A549 (cell line): Measurements from ENCODE around the gene NKTR. TPM values are rescaled to one million over a fixed set of nuclear protein-coding genes. Genes with fewer than 3 reads are reported as not detected.
A peak's percentile ranks its signal among the peaks of the same experiment; 100 is the strongest.

Experiments
- ATAC-seq, 2 experiments: fragments of 200-7000 bp in 1 of 2; fragments of >200 bp in 1 of 2; cut with Nextera tagmentation in 1 of 2; cut with Tn5 transposase in 1 of 2; 3 replicates each; pipeline versions ENCODE4 v1.8.0 to v1.9.1; 2018 to 2020; ENCODE audit warnings: mild to moderate bottlenecking in 1 of 2, moderate library complexity in 1 of 2
- CTCF ChIA-PET: fragments of 300-600 bp; sonication (Branson Sonifier 250); formaldehyde crosslinking; extraction: SDS; loops from one replicate; lab custom pipeline; 2021; ENCODE audit warnings: antibody characterized with exemption, inconsistent platforms; lab: Yijun Ruan, JAX
- POLR2A ChIA-PET: fragments of 350-600 bp; formaldehyde crosslinking; extraction: SDS; loops from one replicate; lab custom pipeline; 2021; ENCODE audit warnings: antibody characterized with exemption, inconsistent platforms; lab: Yijun Ruan, JAX
- DNase-seq, 2 experiments: peaks; one replicate each; pipeline versions ENCODE4 v3.0.0 to v3.0.0-alpha.2; 2011 to 2016; ENCODE audit warnings: low read depth in 1 of 2, low spot score in 1 of 2
- FAIRE-seq: peaks from 2 replicates; lab custom pipeline; 2011; peaks lifted over from hg19 to GRCh38; lab: Jason Lieb, UNC
- H3K27ac ChIP-seq, 2 experiments: fragments of >200 bp; sonication (Bioruptor Twin); formaldehyde crosslinking; 3 replicates each; pipeline ENCODE4 v1.5.1; 2016 to 2017
- H3K4me1 ChIP-seq: fragments of >200 bp; sonication (Bioruptor Twin); formaldehyde crosslinking; 3 replicates; pipeline ENCODE4 v1.6.1; 2016
- H3K4me2 ChIP-seq: fragments of >200 bp; sonication (Bioruptor Twin); formaldehyde crosslinking; 3 replicates; pipeline ENCODE4 v1.6.1; 2016
- H3K4me3 ChIP-seq: fragments of >200 bp; sonication (Bioruptor Twin); formaldehyde crosslinking; 3 replicates; pipeline ENCODE4 v1.5.1; 2016
- H3K9me3 ChIP-seq: fragments of >200 bp; sonication (Bioruptor Twin); formaldehyde crosslinking; 3 replicates; pipeline ENCODE4 v1.6.1; 2016
- BHLHE40 ChIP-seq: IDR thresholded peaks from 2 replicates; pipeline ENCODE4 v1.6.1; 2012; ENCODE audit warnings: low read depth, low read length, inconsistent platforms
- CBX8 ChIP-seq: fragments of 200-600 bp; sonication (generic); IDR thresholded peaks from 2 replicates; pipeline ENCODE4 v1.6.1; 2016
- CEBPB ChIP-seq, 2 experiments: fragments of >200 bp in 1 of 2; sonication (Bioruptor Twin) in 1 of 2; formaldehyde crosslinking in 1 of 2; IDR thresholded peaks; 2 replicates each; pipeline ENCODE4 v1.6.1; 2012 to 2016
- EHF ChIP-seq: fragments of 250-450 bp; sonication (Bioruptor Pico); IDR thresholded peaks from 2 replicates; pipeline ENCODE4 v1.5.0; 2020; ENCODE audit warnings: mild to moderate bottlenecking
- EP300 ChIP-seq, 2 experiments: fragments of >200 bp; sonication (Bioruptor Twin); formaldehyde crosslinking; IDR thresholded peaks; 2 replicates in 1 of 2; 3 replicates in 1 of 2; pipeline ENCODE4 v1.6.1; 2016 to 2017
- ESRRA ChIP-seq: fragments of 150-350 bp; IDR thresholded peaks from 2 replicates; pipeline ENCODE4 v1.6.1; 2014; ENCODE audit warnings: mild to moderate bottlenecking, low read length, borderline replicate concordance
- FOSB ChIP-seq: fragments of 250-450 bp; sonication (Bioruptor Pico); IDR thresholded peaks from 2 replicates; pipeline ENCODE4 v1.5.0; 2020; ENCODE audit warnings: mild to moderate bottlenecking, moderate library complexity
- FOSL2 ChIP-seq, 2 experiments: fragments of 450-650 bp in 1 of 2; fragments of >200 bp in 1 of 2; sonication (Bioruptor Twin) in 1 of 2; formaldehyde crosslinking; IDR thresholded peaks; 2 replicates each; pipeline versions ENCODE4 v1.5.0 to v1.6.1; 2016 to 2020; ENCODE audit warnings: mild to moderate bottlenecking in 1 of 2, moderate library complexity in 1 of 2
- FOXS1 ChIP-seq: fragments of 250-450 bp; sonication (Bioruptor Pico); IDR thresholded peaks from 2 replicates; pipeline ENCODE4 v1.5.0; 2020; ENCODE audit warnings: mild to moderate bottlenecking, moderate library complexity
- GATA3 ChIP-seq: IDR thresholded peaks from 2 replicates; pipeline ENCODE4 v1.6.1; 2012; ENCODE audit warnings: borderline replicate concordance
- HEYL ChIP-seq: fragments of 250-450 bp; sonication (Bioruptor Pico); IDR thresholded peaks from 2 replicates; pipeline ENCODE4 v1.8.0; 2021; ENCODE audit warnings: mild to moderate bottlenecking, moderate library complexity
- HOXA7 ChIP-seq: fragments of 250-450 bp; sonication (Bioruptor Pico); IDR thresholded peaks from 2 replicates; pipeline ENCODE4 v1.5.0; 2020; ENCODE audit warnings: mild to moderate bottlenecking, moderate library complexity
- HOXB13 ChIP-seq: fragments of 250-450 bp; sonication (Bioruptor Pico); IDR thresholded peaks from 2 replicates; pipeline ENCODE4 v1.5.0; 2020; ENCODE audit warnings: low read depth, mild to moderate bottlenecking, moderate library complexity
- JUN ChIP-seq, 2 experiments: fragments of >200 bp; sonication (Bioruptor Twin); formaldehyde crosslinking; IDR thresholded peaks; 2 replicates in 1 of 2; 3 replicates in 1 of 2; pipeline ENCODE4 v1.6.1; 2016 to 2017
- MAFK ChIP-seq: fragments of 450-650 bp; IDR thresholded peaks from 2 replicates; pipeline ENCODE4 v1.6.1; 2014; ENCODE audit not compliant: partially characterized antibody
- MYC ChIP-seq: IDR thresholded peaks from 2 replicates; pipeline ENCODE4 v1.6.1; 2012; ENCODE audit warnings: mild to moderate bottlenecking, inconsistent platforms, low read length, improper control_type of control experiment, borderline replicate concordance
- NFE2L2 ChIP-seq: fragments of 150-350 bp; conservative IDR thresholded peaks from 2 replicates; pipeline ENCODE4 v1.6.1; 2014; ENCODE audit warnings: low read length
- NPAS2 ChIP-seq: fragments of 250-450 bp; sonication (Bioruptor Pico); IDR thresholded peaks from 2 replicates; pipeline ENCODE4 v1.8.0; 2022; ENCODE audit warnings: mild to moderate bottlenecking, moderate library complexity, borderline replicate concordance
- PHF8 ChIP-seq: fragments of 200-600 bp; sonication (generic); IDR thresholded peaks from 2 replicates; pipeline ENCODE4 v1.6.1; 2016; ENCODE audit warnings: low read depth, mild to moderate bottlenecking, antibody characterized with exemption, moderate library complexity, borderline replicate concordance
- POLR2A ChIP-seq: IDR thresholded peaks from 2 replicates; pipeline ENCODE4 v1.6.1; 2012; ENCODE audit warnings: mild to moderate bottlenecking, low read length
- RNF2 ChIP-seq: fragments of 200-600 bp; sonication (generic); IDR thresholded peaks from 2 replicates; pipeline ENCODE4 v1.6.1; 2016; ENCODE audit warnings: low read depth, mild to moderate bottlenecking, antibody characterized with exemption, moderate library complexity, borderline replicate concordance
- SMC3 ChIP-seq: fragments of >200 bp; sonication (Bioruptor Twin); formaldehyde crosslinking; IDR thresholded peaks from 3 replicates; pipeline ENCODE4 v1.6.1; 2018; ENCODE audit warnings: inconsistent platforms
- SREBF2 ChIP-seq: fragments of 450-650 bp; IDR thresholded peaks from 2 replicates; pipeline ENCODE4 v1.6.1; 2014; ENCODE audit warnings: mild to moderate bottlenecking, moderate library complexity
- TP53 ChIP-seq: fragments of 250-450 bp; sonication (Bioruptor Pico); IDR thresholded peaks from 2 replicates; pipeline ENCODE4 v1.5.0; 2021; ENCODE audit warnings: mild to moderate bottlenecking, moderate library complexity
- ZC3H11A ChIP-seq: fragments of 450-650 bp; IDR thresholded peaks from 2 replicates; pipeline ENCODE4 v1.6.1; 2014; ENCODE audit warnings: antibody characterized with exemption, mild to moderate bottlenecking
- WGBS: methylation state at CpG from one replicate; pipeline ENCODE4 v1.1.6; 2017; ENCODE audit errors: missing lambda C conversion rate; 5-methylcytosine and 5-hydroxymethylcytosine counted together
- polyA plus RNA-seq, 4 experiments: library from polyadenylated mRNA; depleted of rRNA in 3 of 4; stranded (reverse); fragments of >200 nt; fragmentation: RNase III in 1 of 4; extraction: RNeasy Plus Mini Kit Qiagen cat#74134 plus additional on column Dnase treatment in 1 of 4; gene quantifications; 2 replicates in 3 of 4; 3 replicates in 1 of 4; pipeline ENCODE4 v1.2.3, GENCODE V29; 2011 to 2017
- TF ChIP-seq, protein P1 (sequence below): fragments of >200 bp; sonication (Bioruptor Twin); formaldehyde crosslinking; IDR thresholded peaks from 2 replicates; pipeline ENCODE4 v1.6.1; 2016
- TF ChIP-seq, protein P2 (sequence below): fragments of 450-650 bp; IDR thresholded peaks from 2 replicates; pipeline ENCODE4 v1.6.1; 2014; ENCODE audit warnings: antibody characterized with exemption

The NKTR gene
- polyA plus RNA-seq, 2 of the 4 experiments (the other 2 are of a cell fraction): 16.2 to 49.3 TPM

DNA sequence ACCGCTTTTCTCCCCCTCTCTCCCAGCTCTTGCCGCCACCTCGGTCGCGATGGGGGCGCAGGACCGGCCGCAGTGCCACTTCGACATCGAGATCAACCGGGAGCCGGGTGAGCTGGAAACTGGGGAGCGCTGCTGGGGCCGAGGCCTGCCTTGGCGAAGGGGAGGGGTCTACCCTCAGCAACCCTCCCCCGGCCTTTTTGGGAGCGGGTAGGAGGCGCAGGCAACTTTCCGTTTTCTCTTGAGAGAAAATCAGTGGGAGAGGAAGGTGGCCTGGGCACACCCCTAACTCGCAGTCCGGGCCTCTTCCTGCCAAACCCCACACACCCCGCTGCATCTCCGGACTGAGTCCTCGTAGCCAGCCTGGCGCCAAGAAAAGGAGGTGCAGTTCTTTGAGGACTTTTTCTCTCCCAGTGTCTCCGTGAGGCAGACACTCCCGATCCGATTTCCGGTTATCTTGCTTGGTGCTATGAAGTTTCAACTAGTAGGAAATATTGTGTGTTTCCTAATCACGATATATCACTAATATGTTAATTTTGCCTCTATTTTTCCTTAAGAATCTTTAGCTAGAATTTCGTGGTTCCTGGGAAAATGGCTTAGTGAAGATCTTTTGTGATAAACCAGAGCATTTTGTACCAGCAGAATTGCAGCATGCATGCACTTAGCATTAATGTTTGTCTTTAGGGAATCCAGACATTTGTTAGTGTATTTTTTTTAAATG lies 631 bp downstream of the NKTR start:
- peak; percentile 36; the same call in 1 of the 2 replicates for TF ChIP-seq PHF8
- TF ChIP-seq GATA3: no peak
- no peak for TF ChIP-seq MYC
- no peak for TF ChIP-seq ESRRA
- no peak for TF ChIP-seq ZC3H11A
- no peak for TF ChIP-seq HEYL (CRISPR knock-in tag)
- no peak for TF ChIP-seq FOXS1 (CRISPR knock-in tag)
- no peak for TF ChIP-seq SMC3
- no peak for TF ChIP-seq CBX8
- no peak for TF ChIP-seq HOXB13 (CRISPR knock-in tag)
- TF ChIP-seq, protein P1, sequence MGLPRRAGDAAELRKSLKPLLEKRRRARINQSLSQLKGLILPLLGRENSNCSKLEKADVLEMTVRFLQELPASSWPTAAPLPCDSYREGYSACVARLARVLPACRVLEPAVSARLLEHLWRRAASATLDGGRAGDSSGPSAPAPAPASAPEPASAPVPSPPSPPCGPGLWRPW: no peak
- peak in 1 of 2 experiments; percentile 0; a peak in 1 of 5 replicates for TF ChIP-seq JUN (IDR thresholded peaks at IDR 0.05)
- TF ChIP-seq SREBF2: no peak
- TF ChIP-seq NPAS2: no peak
- TF ChIP-seq EHF (CRISPR knock-in tag): no peak
- peak; percentile 2; the same call in 1 of the 2 replicates for TF ChIP-seq POLR2A
- no peak for TF ChIP-seq CEBPB (IDR thresholded peaks at IDR 0.05)
- TF ChIP-seq HOXA7 (CRISPR knock-in tag): no peak
- TF ChIP-seq, protein P2, sequence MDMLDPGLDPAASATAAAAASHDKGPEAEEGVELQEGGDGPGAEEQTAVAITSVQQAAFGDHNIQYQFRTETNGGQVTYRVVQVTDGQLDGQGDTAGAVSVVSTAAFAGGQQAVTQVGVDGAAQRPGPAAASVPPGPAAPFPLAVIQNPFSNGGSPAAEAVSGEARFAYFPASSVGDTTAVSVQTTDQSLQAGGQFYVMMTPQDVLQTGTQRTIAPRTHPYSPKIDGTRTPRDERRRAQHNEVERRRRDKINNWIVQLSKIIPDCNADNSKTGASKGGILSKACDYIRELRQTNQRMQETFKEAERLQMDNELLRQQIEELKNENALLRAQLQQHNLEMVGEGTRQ: no peak
- whole genome bisulfite sequencing: 2% methylated on average over 16 of the region's 31 CpGs
- CTCF ChIA-PET: interaction anchor here (0.6 to 2.1 kb wide), 5 partner anchors 13 to 145 kb away, joined by 3 to 6 read pairs (median 3); partner anchors contain the start of gene SEC22C
- ATAC-seq (peak; percentile 70 to 72), DNase-seq (peak; percentile 16 to 62), FAIRE-seq (no peak)
- H3K4me2 ChIP-seq: peak overlapping the region; percentile 98
- peak overlapping the region; percentile 60 for H3K4me3 ChIP-seq
- POLR2A ChIA-PET: interaction anchor here (0.5 to 2.0 kb wide), 8 partner anchors 9 to 246 kb away, joined by 3 to 47 read pairs (median 6); partner anchors contain the start of genes SEC22C, SS18L2 and ZBTB47
- H3K9me3 ChIP-seq: no peaks in the 10 kb centered on the region
- H3K4me1 ChIP-seq: peaks cover 40% of the 10 kb centered on the region; the same call in 2 of the 3 replicates
- peak overlapping the region; percentile 97 to 99 for H3K27ac ChIP-seq

DNA sequence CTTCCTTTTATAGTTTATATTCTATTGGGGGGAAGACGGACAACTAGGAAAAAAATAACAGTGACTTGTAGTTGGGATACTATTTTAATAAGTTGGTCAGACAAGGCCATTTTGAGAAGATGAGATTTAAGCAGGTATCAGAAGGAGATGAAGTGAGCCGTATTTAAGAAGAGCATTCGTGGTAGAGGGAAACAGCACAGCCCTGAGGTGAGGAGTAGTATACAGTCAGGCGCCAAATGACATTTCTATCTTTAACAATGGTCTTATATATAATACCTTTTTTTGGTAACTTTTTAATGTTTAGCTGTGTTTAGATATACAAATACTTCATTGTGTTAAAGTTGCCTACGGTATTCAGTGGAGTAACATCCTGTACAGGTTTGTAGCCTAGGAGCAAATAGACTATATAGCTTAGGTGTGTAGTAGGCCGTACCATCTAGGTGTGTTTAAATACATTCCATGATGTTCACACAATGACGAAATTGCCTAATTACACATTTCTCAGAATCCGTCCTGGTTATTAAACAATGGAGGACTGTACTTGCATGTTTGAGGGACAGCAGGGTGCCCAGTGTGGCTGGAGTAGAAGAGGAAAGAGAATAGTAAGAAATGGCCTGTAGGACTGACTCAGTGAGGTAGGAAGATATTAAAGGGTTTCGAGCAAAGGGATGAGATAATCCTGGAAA lies 1.6 kb downstream of the NKTR start:
- 34% methylated on average over 9 of the region's 9 CpGs for WGBS
- Histone ChIP-seq H3K4me1 (peaks cover 42% of the 10 kb centered on the region; the same call in 2 of the 3 replicates), H3K27ac (peak overlapping the region; percentile 97 to 99; a peak in 4 of 6 replicates), H3K4me2 (peak overlapping the region; percentile 98), H3K4me3 (peak overlapping the region; percentile 60), H3K9me3 (no peaks in the 10 kb centered on the region)
- no peak for TF ChIP-seq MAFK
- no peak for TF ChIP-seq SMC3
- DNase-seq: no peak
- ChIA-PET POLR2A (interaction anchor here (2.0 kb wide), 1 partner anchor 12 kb away, joined by 47 read pairs; the partner anchor contains the start of gene SS18L2), CTCF (interaction anchor here (0.6 to 2.1 kb wide), 6 partner anchors 19 to 144 kb away, joined by 3 to 6 read pairs (median 3); no protein-coding TSS in a partner anchor)
- ATAC-seq: no peak
- FAIRE-seq: no peak

DNA sequence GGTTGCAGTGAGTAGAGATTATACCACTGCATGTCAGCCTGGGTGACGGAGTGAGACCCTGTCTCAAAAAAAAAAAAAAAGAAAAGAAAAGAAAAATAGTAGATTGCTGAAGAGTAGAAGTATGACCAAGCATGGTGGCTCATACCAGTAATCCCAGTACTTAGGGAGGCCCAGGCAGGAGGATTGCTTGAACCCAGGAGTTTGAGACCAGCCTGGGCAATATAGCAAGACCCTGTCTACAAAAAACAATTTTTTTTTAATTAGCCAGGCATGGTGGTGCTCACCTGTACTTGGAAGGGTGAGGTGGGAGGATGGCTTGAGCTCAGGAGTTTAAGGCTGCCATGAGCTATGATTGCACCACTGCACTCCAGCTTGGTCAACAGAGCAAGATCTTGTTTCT lies 2.5 kb downstream of the NKTR start:
- Histone ChIP-seq H3K27ac (no peak overlapping the region), H3K4me3 (no peak overlapping the region), H3K4me2 (peak overlapping the region; percentile 98)

More for the DNA sequence above, 2.5 kb downstream of the NKTR start:
- POLR2A ChIA-PET: interaction anchor here (0.6 to 1.1 kb wide), 2 partner anchors 12 to 13 kb away, joined by 3 to 6 read pairs; partner anchors contain the start of gene SS18L2
- H3K4me1 ChIP-seq: peaks cover 42% of the 10 kb centered on the region; the same call in 2 of the 3 replicates
- no peaks in the 10 kb centered on the region for H3K9me3 ChIP-seq
- TF ChIP-seq RNF2 (no peak), SREBF2 (no peak), NPAS2 (no peak), HEYL (CRISPR knock-in tag) (no peak), BHLHE40 (no peak), FOSB (CRISPR knock-in tag) (no peak), NFE2L2 (no peak), JUN (IDR thresholded peaks at IDR 0.05) (no peak), GATA3 (no peak), PHF8 (no peak), TP53 (CRISPR knock-in tag) (no peak), EP300 (IDR thresholded peaks at IDR 0.05) (no peak), FOSL2 (IDR thresholded peaks at IDR 0.05) (no peak), FOSL2 (CRISPR knock-in tag; IDR thresholded peaks at IDR 0.05) (no peak), SMC3 (no peak)
- CTCF ChIA-PET: interaction anchor here (0.7 to 1.8 kb wide), 3 partner anchors 20 to 141 kb away, joined by 3 to 5 read pairs (median 3); no protein-coding TSS in a partner anchor
- WGBS: 100% methylated on average over 1 of the region's 1 CpG
- DNase-seq (no peak), FAIRE-seq (no peak), ATAC-seq (no peak)
